H1 (cell line): Measurements from ENCODE around the gene OR4E2.

ENCODE experiments used
- EP300 ChIP-seq, 2 experiments: IDR thresholded peaks; 1 replicate in 1 of 2; 2 replicates in 1 of 2; pipeline ENCODE4 v1.6.1; 2011 to 2012; ENCODE audit warnings: low read depth in 2 of 2, low read length in 2 of 2, mild to moderate bottlenecking in 2 of 2, borderline replicate concordance in 1 of 2, inconsistent platforms in 1 of 2, moderate library complexity in 1 of 2
- JUND ChIP-seq: IDR thresholded peaks from 2 replicates; pipeline ENCODE4 v1.6.1; 2011; ENCODE audit warnings: mild to moderate bottlenecking, improper control_type of control experiment, low read length
- POLR2AphosphoS5 ChIP-seq: IDR thresholded peaks from 2 replicates; pipeline ENCODE4 v1.6.1; 2011; ENCODE audit warnings: low read depth, low read length
- TCF12 ChIP-seq: IDR thresholded peaks from 2 replicates; pipeline ENCODE4 v1.6.1; 2011; ENCODE audit warnings: low read depth, mild to moderate bottlenecking, low read length
- TF ChIP-seq, protein P1 (sequence below), 3 experiments: IDR thresholded peaks; 1 replicate in 2 of 3; 2 replicates in 1 of 3; pipeline versions ENCODE4 v1.5.1 to v1.6.1; 2011; ENCODE audit warnings: low read length in 3 of 3, mild to moderate bottlenecking in 3 of 3, inconsistent platforms in 2 of 3, low read depth in 1 of 3, moderate library complexity in 1 of 3; ENCODE audit not compliant: insufficient read depth in 1 of 3; ENCODE audit errors: control extremely low read depth in 1 of 3
- TF ChIP-seq, protein P2 (sequence below): IDR thresholded peaks from 2 replicates; pipeline ENCODE4 v1.6.1; 2012; ENCODE audit warnings: inconsistent platforms

DNA sequence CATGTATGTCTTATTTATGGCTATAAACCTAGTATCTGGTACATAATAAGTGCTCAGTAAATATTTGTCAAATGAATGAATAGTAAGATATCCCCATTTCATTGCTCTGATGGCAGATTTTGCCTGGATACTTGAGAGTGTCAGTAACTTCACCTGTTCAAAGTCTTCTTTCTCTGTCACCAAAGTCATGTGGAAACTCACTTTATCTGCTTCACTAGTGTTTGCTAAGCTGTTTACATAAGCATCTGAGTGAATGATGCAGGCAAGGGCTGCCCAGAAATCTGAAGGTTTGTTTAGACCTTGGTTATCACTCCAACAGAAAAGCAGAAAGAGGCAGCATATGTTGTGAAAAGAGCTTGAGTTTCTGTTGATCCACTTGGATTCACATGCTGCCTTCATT is 15.6 kb downstream of the OR4E2 start:
- TF ChIP-seq, protein P1, sequence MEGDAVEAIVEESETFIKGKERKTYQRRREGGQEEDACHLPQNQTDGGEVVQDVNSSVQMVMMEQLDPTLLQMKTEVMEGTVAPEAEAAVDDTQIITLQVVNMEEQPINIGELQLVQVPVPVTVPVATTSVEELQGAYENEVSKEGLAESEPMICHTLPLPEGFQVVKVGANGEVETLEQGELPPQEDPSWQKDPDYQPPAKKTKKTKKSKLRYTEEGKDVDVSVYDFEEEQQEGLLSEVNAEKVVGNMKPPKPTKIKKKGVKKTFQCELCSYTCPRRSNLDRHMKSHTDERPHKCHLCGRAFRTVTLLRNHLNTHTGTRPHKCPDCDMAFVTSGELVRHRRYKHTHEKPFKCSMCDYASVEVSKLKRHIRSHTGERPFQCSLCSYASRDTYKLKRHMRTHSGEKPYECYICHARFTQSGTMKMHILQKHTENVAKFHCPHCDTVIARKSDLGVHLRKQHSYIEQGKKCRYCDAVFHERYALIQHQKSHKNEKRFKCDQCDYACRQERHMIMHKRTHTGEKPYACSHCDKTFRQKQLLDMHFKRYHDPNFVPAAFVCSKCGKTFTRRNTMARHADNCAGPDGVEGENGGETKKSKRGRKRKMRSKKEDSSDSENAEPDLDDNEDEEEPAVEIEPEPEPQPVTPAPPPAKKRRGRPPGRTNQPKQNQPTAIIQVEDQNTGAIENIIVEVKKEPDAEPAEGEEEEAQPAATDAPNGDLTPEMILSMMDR (IDR thresholded peaks at IDR 0.05; ENCODE audit: control extremely low read depth in 1 of 3, insufficient read depth in 1 of 3, low read depth in 1 of 3, low read length in 3 of 3), result no peak
- TF ChIP-seq JUND (no peak), TCF12 (no peak), EP300 (IDR thresholded peaks at IDR 0.05; ENCODE audit: borderline replicate concordance in 1 of 2, low read depth in 2 of 2, low read length in 2 of 2) (no peak), POLR2AphosphoS5 (no peak)
- TF ChIP-seq, protein P2, sequence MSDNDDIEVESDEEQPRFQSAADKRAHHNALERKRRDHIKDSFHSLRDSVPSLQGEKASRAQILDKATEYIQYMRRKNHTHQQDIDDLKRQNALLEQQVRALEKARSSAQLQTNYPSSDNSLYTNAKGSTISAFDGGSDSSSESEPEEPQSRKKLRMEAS, result no peak
